Smooth muscle cell (in vitro differentiated cells): ENCODE measurements around the gene TREML4. TPM values are rescaled to one million over a fixed set of nuclear protein-coding genes. Genes with fewer than 3 reads are reported as not detected.

Experiments used
- DNase-seq: peaks from one replicate; lab custom pipeline; 2025; ENCODE audit not compliant: unreplicated experiment; lab: John Stamatoyannopoulos, UW
- H2AFZ ChIP-seq: fragments of 200-600 bp; sonication (generic); 2 replicates; pipeline ENCODE4 v1.6.0; 2016; ENCODE audit warnings: antibody characterized with exemption, low read depth, mild to moderate bottlenecking
- H3F3A ChIP-seq: fragments of 200-600 bp; sonication (generic); 2 replicates; pipeline ENCODE4 v1.6.0; 2017; ENCODE audit warnings: antibody characterized with exemption, low read depth
- H3K27ac ChIP-seq: fragments of 200-600 bp; sonication (generic); 2 replicates; pipeline ENCODE4 v1.5.1; 2016; ENCODE audit warnings: low read depth, mild to moderate bottlenecking
- H3K27me3 ChIP-seq: fragments of 200-600 bp; sonication (generic); 2 replicates; pipeline ENCODE4 v1.6.1; 2016; ENCODE audit warnings: low read depth, mild to moderate bottlenecking
- H3K36me3 ChIP-seq: fragments of 200-600 bp; sonication (generic); 2 replicates; pipeline ENCODE4 v1.5.1; 2016; ENCODE audit warnings: low read depth
- H3K4me1 ChIP-seq: fragments of 200-600 bp; sonication (generic); 2 replicates; pipeline ENCODE4 v1.5.1; 2016; ENCODE audit warnings: low read depth
- H3K4me2 ChIP-seq: fragments of 200-600 bp; sonication (generic); 2 replicates; pipeline ENCODE4 v1.6.0; 2016; ENCODE audit warnings: mild to moderate bottlenecking
- H3K4me3 ChIP-seq: fragments of 200-600 bp; sonication (generic); 2 replicates; pipeline ENCODE4 v1.5.1; 2016; ENCODE audit warnings: mild to moderate bottlenecking
- H3K79me2 ChIP-seq: fragments of 200-600 bp; sonication (generic); 2 replicates; pipeline ENCODE4 v1.6.0; 2016; ENCODE audit warnings: low read depth, mild to moderate bottlenecking
- H3K9ac ChIP-seq: fragments of 200-600 bp; sonication (generic); 2 replicates; pipeline ENCODE4 v1.6.0; 2016; ENCODE audit warnings: low read depth
- H3K9me3 ChIP-seq: fragments of 200-600 bp; sonication (generic); replicated peaks from 2 replicates; pipeline ENCODE4 v1.5.1; 2016; ENCODE audit warnings: low read depth
- H4K20me1 ChIP-seq: fragments of 200-600 bp; sonication (generic); 2 replicates; pipeline ENCODE4 v1.6.0; 2016; ENCODE audit warnings: low read depth
- CTCF ChIP-seq: fragments of 200-600 bp; sonication (generic); IDR thresholded peaks from 2 replicates; pipeline ENCODE4 v1.5.1; 2017; ENCODE audit warnings: borderline replicate concordance, mild to moderate bottlenecking, antibody characterized with exemption; ENCODE audit not compliant: insufficient read depth, poor library complexity, severe bottlenecking
- WGBS: methylation state at CpG from one replicate; pipeline ENCODE4 v1.1.7; 2016; ENCODE audit warnings: low lambda C conversion rate; 5-methylcytosine and 5-hydroxymethylcytosine counted together
- polyA plus RNA-seq: library from polyadenylated mRNA; unstranded; fragments of >200 nt; fragmentation: Nextera tagmentation; extraction: Ambion mirVana; gene quantifications from 2 replicates; pipeline ENCODE4 v1.2.1, GENCODE V29; 2016
- total RNA-seq: library from RNA; depleted of rRNA; stranded (reverse); fragments of >200 nt; gene quantifications from 2 replicates; pipeline ENCODE4 v1.2.3, GENCODE V29; 2014

Gene TREML4
- total and polyA plus RNA-seq, 2 experiments from 2014 or later = not detected

GRCh38 chr6:41277605-41278004 is 49.5 kb downstream of the TREML4 start:
- Histone ChIP-seq H3K9me3 (no peaks in the 10 kb centered on the region), H3K4me3 (no peak overlapping the region), H3K9ac (no peak overlapping the region), H3K4me2 (no peak overlapping the region), H3K4me1 (no peaks in the 10 kb centered on the region), H4K20me1 (no peaks in the 10 kb centered on the region), H3K27me3 (peaks cover 6% of the 10 kb centered on the region), H3F3A (no peaks in the 10 kb centered on the region), H3K79me2 (no peaks in the 10 kb centered on the region), H3K36me3 (no peaks in the 10 kb centered on the region), H3K27ac (no peak overlapping the region), H2AFZ (no peak overlapping the region)
- 93% methylated on average over 2 of the region's 2 CpGs for WGBS
- no peak for DNase-seq
- TF ChIP-seq CTCF = no peak

DNA sequence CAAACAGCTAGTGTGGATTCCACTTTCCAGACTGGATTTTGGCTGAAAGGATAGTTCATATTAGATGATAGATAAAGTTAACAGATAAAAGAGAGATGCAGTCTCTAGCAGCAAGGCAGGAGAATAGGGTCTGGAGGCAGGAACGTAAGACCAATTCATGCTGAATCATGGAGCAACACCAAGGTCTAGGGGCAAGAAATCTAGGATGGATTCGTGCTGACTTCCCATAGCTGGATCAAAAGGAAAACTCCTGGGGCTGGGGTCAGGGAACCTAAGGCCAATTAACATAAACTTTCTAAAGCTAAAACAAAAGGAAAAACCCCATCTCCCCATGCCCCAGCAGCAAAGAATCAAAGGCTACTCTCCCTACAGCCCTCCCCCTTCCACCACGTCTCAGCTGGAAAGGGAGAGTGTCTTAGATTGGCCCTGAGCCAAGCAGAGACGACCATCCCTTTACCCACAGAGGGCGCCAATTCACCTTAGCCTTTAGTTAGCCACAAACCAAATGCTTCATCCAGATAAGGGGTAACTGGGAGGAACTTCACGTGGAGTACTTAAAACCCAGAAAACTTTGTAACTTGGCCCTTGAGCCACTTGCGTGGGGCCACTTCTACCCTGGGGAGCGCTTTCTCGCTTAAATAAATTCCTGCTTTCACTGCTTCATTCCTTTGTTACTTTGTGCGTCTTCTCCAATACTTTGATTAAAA is 50.7 kb downstream of the TREML4 start:
- 21% methylated on average over 10 of the region's 10 CpGs for WGBS
- H3K27ac ChIP-seq = no peak overlapping the region
- TF ChIP-seq CTCF = peak; percentile 58
- no peaks in the 10 kb centered on the region for H4K20me1 ChIP-seq
- H3K36me3 ChIP-seq = no peaks in the 10 kb centered on the region
- H3K27me3 ChIP-seq = no peaks in the 10 kb centered on the region
- H3K4me3 ChIP-seq = no peak overlapping the region
- H3K9me3 ChIP-seq = no peaks in the 10 kb centered on the region
- no peaks in the 10 kb centered on the region for H3K79me2 ChIP-seq
- no peak overlapping the region for H3K4me2 ChIP-seq
- no peak for DNase-seq
- H3K9ac ChIP-seq = no peak overlapping the region
- no peaks in the 10 kb centered on the region for H3K4me1 ChIP-seq
- no peaks in the 10 kb centered on the region for H3F3A ChIP-seq
- H2AFZ ChIP-seq = no peak overlapping the region

GRCh38 chr6:41280381-41281057 is 52.4 kb downstream of the TREML4 start:
- H4K20me1 ChIP-seq = no peaks in the 10 kb centered on the region
- H3K79me2 ChIP-seq = no peaks in the 10 kb centered on the region
- 82% methylated on average over 1 of the region's 1 CpG for WGBS

More at GRCh38 chr6:41280381-41281057, 52.4 kb downstream of the TREML4 start:
- no peak overlapping the region for H3K4me2 ChIP-seq
- DNase-seq = no peak
- no peaks in the 10 kb centered on the region for H3K36me3 ChIP-seq
- no peaks in the 10 kb centered on the region for H3K4me1 ChIP-seq
- no peak overlapping the region for H3K27ac ChIP-seq
- no peak overlapping the region for H3K4me3 ChIP-seq
- no peak overlapping the region for H3K9ac ChIP-seq
- H3F3A ChIP-seq = no peaks in the 10 kb centered on the region
- no peaks in the 10 kb centered on the region for H3K27me3 ChIP-seq
- H3K9me3 ChIP-seq = no peaks in the 10 kb centered on the region
- no peak for TF ChIP-seq CTCF
- no peak overlapping the region for H2AFZ ChIP-seq
